Measurements from ENCODE around the gene MAPK1. TPM values are rescaled to one million over a fixed set of nuclear protein-coding genes. Genes with fewer than 3 reads are reported as not detected.
"Not testable (repeated sequence)": the region's sequence is repeated elsewhere in the genome, so short reads cannot be mapped to it uniquely, and the experiment has no call there.

Gene MAPK1
- total and polyA plus RNA-seq, 4 donors: 87.7 to 183 (median 136) TPM

DNA sequence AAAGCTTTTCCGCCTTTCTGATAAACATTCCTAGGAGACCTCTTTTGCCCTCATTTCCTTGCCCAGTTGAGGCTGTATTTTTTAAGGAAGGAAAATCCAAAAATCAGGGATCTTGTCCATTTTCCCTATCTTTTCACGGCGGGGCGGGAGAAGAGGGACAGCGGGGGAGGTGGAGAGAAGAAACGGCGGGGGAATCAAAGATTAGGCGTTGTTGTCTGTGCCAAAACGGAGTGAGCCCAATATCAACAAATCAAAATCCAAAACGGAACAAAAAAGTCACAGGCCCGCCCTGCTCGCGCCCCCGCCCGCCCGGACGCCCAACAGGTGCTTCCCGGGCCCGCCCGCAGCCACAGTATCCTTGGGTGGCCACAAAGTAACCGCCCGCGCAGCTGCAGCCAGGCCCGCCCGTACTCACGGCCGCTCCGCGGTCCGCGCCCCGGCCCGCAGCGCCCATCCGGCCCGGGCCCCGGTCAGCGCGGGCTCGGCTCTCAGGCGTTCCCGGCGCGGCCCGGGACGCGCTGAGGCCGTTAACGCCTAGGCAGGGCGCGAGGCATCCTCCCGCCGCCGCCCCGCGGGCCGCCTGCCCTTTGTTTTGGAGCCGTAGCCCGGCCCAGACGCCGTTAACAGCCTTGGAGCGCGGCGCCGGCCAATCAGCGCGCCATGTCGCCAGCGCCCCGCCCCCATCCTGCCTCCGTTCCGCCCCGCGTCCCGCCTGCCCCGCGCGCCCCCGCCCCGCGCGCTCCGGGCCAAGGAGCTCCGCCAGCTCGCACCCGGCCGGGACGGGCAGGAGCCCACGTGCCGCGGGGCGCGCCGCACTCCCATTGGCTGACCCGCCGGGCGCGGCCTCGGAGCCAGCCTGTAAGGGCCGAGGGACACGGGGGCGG is 132.0 kb downstream of the MAPK1 start, which contains the start of gene YPEL1:
YPEL1 (minus strand) TSS at position 595 of the 884 bp plus-strand sequence. CDS start 25,050 bp downstream, outside the sequence.
- H3K9me3 ChIP-seq (ENCODE audit: control insufficient read depth, insufficient read depth, low read length): no peaks in the 10 kb centered on the region
- peak within 1 kb of the TSS; percentile 52 for H3K27ac ChIP-seq (ENCODE audit: low read depth, low read length)
- peaks cover 11% of the 10 kb centered on the region for H3K36me3 ChIP-seq (ENCODE audit: control insufficient read depth, insufficient read depth, low read length)
- H3K4me3 ChIP-seq (ENCODE audit: low read depth, low read length): peak within 1 kb of the TSS; percentile 71
- H3K27me3 ChIP-seq (ENCODE audit: control insufficient read depth, insufficient read depth, low read length): no peaks in the 10 kb centered on the region
- peaks cover 7% of the 10 kb centered on the region for H3K4me1 ChIP-seq (ENCODE audit: control insufficient read depth, insufficient read depth, low read length)
- peak; percentile 84 to 99 (median 96) for DNase-seq (ENCODE audit: low read depth in 4 of 6, low spot score in 6 of 6)
- under 1% methylated on average over 92 of the region's 102 CpGs for WGBS (ENCODE audit: insufficient coverage)

- H3K4me3 ChIP-seq (ENCODE audit: low read depth, low read length): peak overlapping the region; percentile 71
- peaks cover 7% of the 10 kb centered on the region for H3K4me1 ChIP-seq (ENCODE audit: control insufficient read depth, insufficient read depth, low read length)
- H3K36me3 ChIP-seq (ENCODE audit: control insufficient read depth, insufficient read depth, low read length): peaks cover 12% of the 10 kb centered on the region
- H3K9me3 ChIP-seq (ENCODE audit: control insufficient read depth, insufficient read depth, low read length): no peaks in the 10 kb centered on the region
- peak in 1 of 6 donors; percentile 51 for DNase-seq (ENCODE audit: low read depth in 4 of 6, low spot score in 6 of 6)
- H3K27me3 ChIP-seq (ENCODE audit: control insufficient read depth, insufficient read depth, low read length): no peaks in the 10 kb centered on the region
- WGBS (ENCODE audit: insufficient coverage): 27% methylated on average over 3 of the region's 8 CpGs
- H3K27ac ChIP-seq (ENCODE audit: low read depth, low read length): peak overlapping the region; percentile 52
These were observed 132.8 kb downstream of the MAPK1 start for GRCh38 chr22:21734540-21735199.

DNA sequence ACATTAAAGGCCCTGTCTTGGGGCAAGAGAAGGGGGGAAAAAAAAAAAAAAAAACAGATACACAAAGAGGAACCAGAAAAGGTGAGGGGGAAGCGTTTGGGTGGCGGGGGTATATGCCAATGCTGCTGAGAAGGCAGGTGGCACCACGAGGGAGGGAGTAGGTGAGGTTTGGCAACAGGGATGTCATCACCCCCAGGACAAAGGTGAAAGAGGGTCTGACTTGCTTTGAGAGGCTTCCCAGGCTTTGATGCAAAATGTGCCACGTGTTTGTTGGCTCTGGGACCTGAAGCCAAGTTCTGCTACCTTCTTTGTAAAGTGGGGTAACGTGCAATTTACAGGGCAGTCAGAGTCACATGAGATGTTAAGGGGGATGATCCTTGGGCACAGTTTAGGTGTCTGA is 135.9 kb downstream of the MAPK1 start:
- no peak for DNase-seq (ENCODE audit: low read depth in 4 of 6, low spot score in 6 of 6)

DNA sequence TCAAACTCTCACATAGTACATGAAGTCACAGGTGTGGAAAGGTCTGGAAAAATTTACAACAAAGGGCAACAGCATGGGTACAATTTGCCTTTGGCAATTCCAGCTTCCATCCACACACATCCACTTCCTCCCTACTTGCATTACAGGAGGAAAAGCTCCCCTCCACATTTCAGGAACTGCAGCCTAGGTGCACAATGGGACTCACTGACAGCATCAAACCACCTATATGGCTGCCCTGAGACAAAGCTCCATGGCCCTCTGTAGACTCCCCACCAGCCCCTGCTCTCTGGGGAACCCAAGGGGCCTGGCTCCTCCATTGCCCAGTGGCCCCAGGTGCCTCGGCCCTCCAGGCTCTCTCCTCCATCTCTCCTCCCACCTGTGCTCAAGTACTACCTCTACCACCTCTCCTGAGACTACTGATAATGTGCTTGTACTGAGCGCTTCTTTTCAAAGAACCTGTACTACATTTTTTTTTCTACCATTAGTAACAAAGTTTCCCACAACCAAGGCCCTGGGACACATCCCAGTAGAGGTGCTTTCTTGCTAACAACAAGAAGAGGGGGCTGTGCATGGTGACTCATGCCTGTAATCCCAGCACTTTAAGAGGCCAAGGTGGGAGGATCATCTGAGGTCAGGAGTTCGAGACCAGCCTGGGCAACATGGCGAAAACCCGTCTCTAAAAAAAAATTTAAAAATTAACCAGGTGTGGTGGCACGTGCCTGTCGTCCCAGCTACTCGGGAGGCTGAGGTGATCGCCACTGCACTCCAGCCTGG is 136.7 kb downstream of the MAPK1 start:
- 96% methylated on average over 6 of the region's 9 CpGs for WGBS (ENCODE audit: insufficient coverage)
- H3K27ac ChIP-seq (ENCODE audit: low read depth, low read length): no peak overlapping the region

More for the DNA sequence above, 135.9 kb downstream of the MAPK1 start:
- Histone ChIP-seq H3K36me3 (ENCODE audit: control insufficient read depth, insufficient read depth, low read length) (peaks cover 21% of the 10 kb centered on the region), H3K27ac (ENCODE audit: low read depth, low read length) (no peak overlapping the region), H3K27me3 (ENCODE audit: control insufficient read depth, insufficient read depth, low read length) (no peaks in the 10 kb centered on the region), H3K4me1 (ENCODE audit: control insufficient read depth, insufficient read depth, low read length) (peaks cover 12% of the 10 kb centered on the region), H3K4me3 (ENCODE audit: low read depth, low read length) (no peak overlapping the region), H3K9me3 (ENCODE audit: control insufficient read depth, insufficient read depth, low read length) (no peaks in the 10 kb centered on the region)
- WGBS (ENCODE audit: insufficient coverage): 87% methylated on average over 5 of the region's 5 CpGs

GRCh38 chr22:21729184-21729583 is 138.3 kb downstream of the MAPK1 start:
- not testable (repeated sequence) for H3K4me3 ChIP-seq (ENCODE audit: low read depth, low read length); H3K27me3 ChIP-seq (ENCODE audit: control insufficient read depth, insufficient read depth, low read length); H3K27ac ChIP-seq (ENCODE audit: low read depth, low read length); DNase-seq (ENCODE audit: low read depth in 4 of 6, low spot score in 6 of 6); H3K9me3 ChIP-seq (ENCODE audit: control insufficient read depth, insufficient read depth, low read length); H3K4me1 ChIP-seq (ENCODE audit: control insufficient read depth, insufficient read depth, low read length)
- H3K36me3 ChIP-seq (ENCODE audit: control insufficient read depth, insufficient read depth, low read length): peaks cover 31% of the 10 kb centered on the region
- 83% methylated on average over 1 of the region's 3 CpGs for WGBS (ENCODE audit: insufficient coverage)

More for the DNA sequence above, 136.7 kb downstream of the MAPK1 start:
- no peaks in the 10 kb centered on the region for H3K27me3 ChIP-seq (ENCODE audit: control insufficient read depth, insufficient read depth, low read length)
- peaks cover 12% of the 10 kb centered on the region for H3K4me1 ChIP-seq (ENCODE audit: control insufficient read depth, insufficient read depth, low read length)
- H3K36me3 ChIP-seq (ENCODE audit: control insufficient read depth, insufficient read depth, low read length): peaks cover 28% of the 10 kb centered on the region
- no peak overlapping the region for H3K4me3 ChIP-seq (ENCODE audit: low read depth, low read length)
- no peaks in the 10 kb centered on the region for H3K9me3 ChIP-seq (ENCODE audit: control insufficient read depth, insufficient read depth, low read length)
- no peak for DNase-seq (ENCODE audit: low read depth in 4 of 6, low spot score in 6 of 6)

GRCh38 chr22:21728270-21728669 is 139.2 kb downstream of the MAPK1 start:
- Histone ChIP-seq H3K4me1 (ENCODE audit: control insufficient read depth, insufficient read depth, low read length) (peaks cover 9% of the 10 kb centered on the region), H3K27me3 (ENCODE audit: control insufficient read depth, insufficient read depth, low read length) (no peaks in the 10 kb centered on the region), H3K36me3 (ENCODE audit: control insufficient read depth, insufficient read depth, low read length) (peaks cover 32% of the 10 kb centered on the region), H3K4me3 (ENCODE audit: low read depth, low read length) (no peak overlapping the region), H3K9me3 (ENCODE audit: control insufficient read depth, insufficient read depth, low read length) (no peaks in the 10 kb centered on the region), H3K27ac (ENCODE audit: low read depth, low read length) (no peak overlapping the region)
- no peak for DNase-seq (ENCODE audit: low read depth in 4 of 6, low spot score in 6 of 6)
- 77% methylated on average over 12 of the region's 12 CpGs for WGBS (ENCODE audit: insufficient coverage)

DNA sequence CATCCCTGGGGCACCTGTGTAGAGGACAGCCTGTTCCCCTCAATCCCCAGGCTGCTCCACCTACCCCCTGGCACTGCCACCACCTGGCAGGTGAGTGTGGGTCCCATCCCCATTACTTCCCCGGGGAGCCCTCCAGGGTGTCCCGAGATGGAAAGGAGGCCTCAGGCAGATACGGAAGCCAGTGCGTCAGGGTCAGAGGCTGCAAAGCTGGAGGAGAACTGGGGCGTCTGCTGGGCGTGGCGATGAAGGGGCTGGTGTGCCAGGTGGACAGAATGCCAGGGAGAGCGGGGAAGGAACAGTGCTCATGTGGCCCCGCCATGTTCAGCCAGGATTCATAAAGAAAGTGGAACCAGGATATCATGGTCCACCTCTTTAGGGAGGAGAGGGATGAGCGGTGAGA is 139.7 kb downstream of the MAPK1 start:
- Histone ChIP-seq H3K4me3 (ENCODE audit: low read depth, low read length) (no peak overlapping the region), H3K36me3 (ENCODE audit: control insufficient read depth, insufficient read depth, low read length) (peaks cover 32% of the 10 kb centered on the region)

DNA sequence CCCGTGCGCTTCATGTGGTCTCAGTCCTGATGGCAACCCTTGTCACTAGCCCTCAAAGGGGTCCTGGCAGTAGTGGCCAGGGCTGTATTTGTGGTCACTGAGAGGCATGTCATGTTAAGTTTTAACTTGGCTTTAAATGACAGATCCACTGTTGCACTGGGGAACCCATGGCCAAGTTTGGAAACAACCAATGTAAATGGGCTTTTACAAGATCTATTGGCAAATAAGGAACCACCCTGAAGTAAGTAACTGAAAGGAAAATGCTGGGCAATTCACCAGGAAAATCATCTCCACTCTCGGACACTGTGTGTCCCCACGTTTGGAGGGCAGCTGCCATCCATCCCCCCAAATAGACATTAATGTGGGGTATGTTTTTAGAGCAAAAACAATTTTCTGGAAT is 140.3 kb downstream of the MAPK1 start:
- DNase-seq (ENCODE audit: low read depth in 4 of 6, low spot score in 6 of 6): no peak
- Histone ChIP-seq H3K4me3 (ENCODE audit: low read depth, low read length) (no peak overlapping the region), H3K36me3 (ENCODE audit: control insufficient read depth, insufficient read depth, low read length) (peaks cover 28% of the 10 kb centered on the region), H3K4me1 (ENCODE audit: control insufficient read depth, insufficient read depth, low read length) (peaks cover 9% of the 10 kb centered on the region), H3K27ac (ENCODE audit: low read depth, low read length) (no peak overlapping the region), H3K9me3 (ENCODE audit: control insufficient read depth, insufficient read depth, low read length) (no peaks in the 10 kb centered on the region), H3K27me3 (ENCODE audit: control insufficient read depth, insufficient read depth, low read length) (no peaks in the 10 kb centered on the region)
- no CpG with 5 or more reads among the region's 4 CpGs for WGBS (ENCODE audit: insufficient coverage)

More for the DNA sequence above, 139.7 kb downstream of the MAPK1 start:
- WGBS (ENCODE audit: insufficient coverage): 91% methylated on average over 6 of the region's 10 CpGs
- Histone ChIP-seq H3K4me1 (ENCODE audit: control insufficient read depth, insufficient read depth, low read length) (peaks cover 9% of the 10 kb centered on the region), H3K9me3 (ENCODE audit: control insufficient read depth, insufficient read depth, low read length) (no peaks in the 10 kb centered on the region), H3K27me3 (ENCODE audit: control insufficient read depth, insufficient read depth, low read length) (no peaks in the 10 kb centered on the region), H3K27ac (ENCODE audit: low read depth, low read length) (no peak overlapping the region)
- DNase-seq (ENCODE audit: low read depth in 4 of 6, low spot score in 6 of 6): no peak

DNA sequence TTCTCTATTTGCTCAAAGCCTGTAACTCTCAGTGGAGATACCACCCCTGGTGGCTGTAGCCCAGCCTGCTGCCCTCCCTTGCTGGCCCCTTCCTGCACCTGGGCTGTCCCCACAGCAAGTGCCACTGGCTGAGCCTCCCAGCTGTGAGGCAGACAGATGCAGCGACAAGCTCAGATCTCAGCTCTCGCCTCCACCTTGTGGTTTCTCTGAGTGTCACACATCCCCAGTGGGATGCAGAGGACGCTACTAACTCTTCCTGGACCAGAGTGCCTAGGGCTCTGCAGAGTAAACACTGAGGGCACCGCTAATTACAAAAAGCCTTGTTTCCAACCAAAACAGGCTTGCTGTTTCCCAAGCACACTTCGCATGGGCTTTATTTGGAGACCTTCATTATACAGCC is 140.8 kb downstream of the MAPK1 start:
- 48% methylated on average over 5 of the region's 5 CpGs for WGBS (ENCODE audit: insufficient coverage)
- H3K27ac ChIP-seq (ENCODE audit: low read depth, low read length): no peak overlapping the region

More for the DNA sequence above, 140.8 kb downstream of the MAPK1 start:
- Histone ChIP-seq H3K4me3 (ENCODE audit: low read depth, low read length) (no peak overlapping the region), H3K36me3 (ENCODE audit: control insufficient read depth, insufficient read depth, low read length) (peaks cover 26% of the 10 kb centered on the region), H3K27me3 (ENCODE audit: control insufficient read depth, insufficient read depth, low read length) (no peaks in the 10 kb centered on the region), H3K4me1 (ENCODE audit: control insufficient read depth, insufficient read depth, low read length) (peaks cover 9% of the 10 kb centered on the region), H3K9me3 (ENCODE audit: control insufficient read depth, insufficient read depth, low read length) (no peaks in the 10 kb centered on the region)
- no peak for DNase-seq (ENCODE audit: low read depth in 4 of 6, low spot score in 6 of 6)
